Stimulated activated CD4-positive, alpha-beta T cell treated with anti-CD3 and anti-CD28 coated beads, Interleukin-4, amount 100 ng/mL, for 1 hour (primary cell): Measurements from ENCODE around the gene C1orf105.
A peak's percentile ranks its signal among the peaks of the same experiment; 100 is the strongest.
"Not testable (repeated sequence)": the region's sequence is repeated elsewhere in the genome, so short reads cannot be mapped to it uniquely, and the experiment has no call there.

Experiments
- DNase-seq: peaks from one replicate; pipeline ENCODE4 v3.0.0-alpha.2; 2020

The C1orf105 gene

GRCh38 chr1:172420385-172420784 is at the start of gene C1orf105:
Gene C1orf105 (plus strand): TSS chr1:172420685. CDS start chr1:172420886, 201 bp downstream.
- no peak for DNase-seq

- not testable (repeated sequence) for DNase-seq
Observed at GRCh38 chr1:172371646-172372045, 48.8 kb upstream of the C1orf105 start.

GRCh38 chr1:172373864-172374263 is 46.6 kb upstream of the C1orf105 start:
- DNase-seq: no peak

GRCh38 chr1:172375211-172375631 is 45.3 kb upstream of the C1orf105 start:
- no peak for DNase-seq

- DNase-seq: no peak
Observed at GRCh38 chr1:172376431-172376830, 44.1 kb upstream of the C1orf105 start.

GRCh38 chr1:172377565-172377964 is 42.9 kb upstream of the C1orf105 start:
- no peak for DNase-seq

- no peak for DNase-seq
Observed at GRCh38 chr1:172378109-172378760, 42.2 kb upstream of the C1orf105 start.

GRCh38 chr1:172380441-172381244 is 39.8 kb upstream of the C1orf105 start:
- DNase-seq: no peak

GRCh38 chr1:172381946-172382345 is 38.5 kb upstream of the C1orf105 start:
- no peak for DNase-seq

GRCh38 chr1:172382406-172382805 is 38.1 kb upstream of the C1orf105 start:
- no peak for DNase-seq

GRCh38 chr1:172382990-172383389 is 37.5 kb upstream of the C1orf105 start:
- DNase-seq: no peak

- DNase-seq: no peak
Observed at GRCh38 chr1:172383536-172383935, 36.9 kb upstream of the C1orf105 start.

GRCh38 chr1:172384656-172385055 is 35.8 kb upstream of the C1orf105 start:
- no peak for DNase-seq

GRCh38 chr1:172386046-172386445 is 34.4 kb upstream of the C1orf105 start:
- no peak for DNase-seq

GRCh38 chr1:172388490-172388889 is 32.0 kb upstream of the C1orf105 start:
- DNase-seq: no peak

GRCh38 chr1:172390301-172390682 is 30.2 kb upstream of the C1orf105 start:
- no peak for DNase-seq

GRCh38 chr1:172390683-172391551 is 29.6 kb upstream of the C1orf105 start:
- no peak for DNase-seq

GRCh38 chr1:172391976-172392375 is 28.5 kb upstream of the C1orf105 start:
- no peak for DNase-seq

GRCh38 chr1:172393354-172393753 is 27.1 kb upstream of the C1orf105 start:
- DNase-seq: no peak

- peak; percentile 59 for DNase-seq
Observed at GRCh38 chr1:172394141-172394751, 26.2 kb upstream of the C1orf105 start.

- no peak for DNase-seq
Observed at GRCh38 chr1:172394811-172395210, 25.7 kb upstream of the C1orf105 start.

GRCh38 chr1:172395576-172395975 is 24.9 kb upstream of the C1orf105 start:
- DNase-seq: no peak

GRCh38 chr1:172397221-172397620 is 23.3 kb upstream of the C1orf105 start:
- DNase-seq: no peak
